ENCODE data around the gene SEPHS2.

The SEPHS2 gene, protein sequence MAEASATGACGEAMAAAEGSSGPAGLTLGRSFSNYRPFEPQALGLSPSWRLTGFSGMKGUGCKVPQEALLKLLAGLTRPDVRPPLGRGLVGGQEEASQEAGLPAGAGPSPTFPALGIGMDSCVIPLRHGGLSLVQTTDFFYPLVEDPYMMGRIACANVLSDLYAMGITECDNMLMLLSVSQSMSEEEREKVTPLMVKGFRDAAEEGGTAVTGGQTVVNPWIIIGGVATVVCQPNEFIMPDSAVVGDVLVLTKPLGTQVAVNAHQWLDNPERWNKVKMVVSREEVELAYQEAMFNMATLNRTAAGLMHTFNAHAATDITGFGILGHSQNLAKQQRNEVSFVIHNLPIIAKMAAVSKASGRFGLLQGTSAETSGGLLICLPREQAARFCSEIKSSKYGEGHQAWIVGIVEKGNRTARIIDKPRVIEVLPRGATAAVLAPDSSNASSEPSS

GRCh38 chr16:30445408-30446202, at the start of gene SEPHS2:
Gene SEPHS2, minus strand, starts transcription at chr16:30445874. Its CDS starts 147 bp downstream, at chr16:30445727.
- TF ChIP-seq Cebpa-rat (IDR thresholded peaks at IDR 0.05) = peak; percentile 86
- Histone ChIP-seq H3K27ac (peak within 1 kb of the TSS; percentile 97), H4K20me1 (peaks cover 28% of the 10 kb centered on the region; the same call in 1 of the 2 replicates), H3K9me3 (no peaks in the 10 kb centered on the region), H3K36me3 (peaks cover 21% of the 10 kb centered on the region), H3K27me3 (no peaks in the 10 kb centered on the region), H3K4me2 (peak within 1 kb of the TSS; percentile 96), H3K9ac (peak within 1 kb of the TSS; percentile 95), H3K4me1 (peaks cover 33% of the 10 kb centered on the region), H3K4me3 (peak within 1 kb of the TSS; percentile 91)

DNA sequence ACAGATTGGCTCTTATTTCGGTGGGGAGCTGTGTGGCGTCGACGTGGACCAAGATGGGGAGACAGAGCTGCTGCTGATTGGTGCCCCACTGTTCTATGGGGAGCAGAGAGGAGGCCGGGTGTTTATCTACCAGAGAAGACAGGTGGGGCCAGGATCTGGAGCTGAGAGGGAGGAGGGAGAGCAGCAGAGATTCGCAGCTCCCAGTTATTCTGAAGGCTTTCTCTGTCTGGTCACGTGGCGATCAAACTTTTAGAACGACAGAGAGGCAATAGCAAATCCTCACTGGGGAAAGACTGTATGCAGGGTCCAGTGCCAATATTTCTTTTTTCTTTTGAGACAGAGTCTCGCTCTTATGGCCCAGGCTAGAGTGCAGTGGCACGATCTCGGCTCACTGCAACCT, 49.0 kb upstream of the SEPHS2 start:
- no peak overlapping the region for H3K27ac ChIP-seq
- H3K27me3 ChIP-seq = no peaks in the 10 kb centered on the region
- H3K9me3 ChIP-seq = no peaks in the 10 kb centered on the region
- no peak for TF ChIP-seq Cebpa-rat (IDR thresholded peaks at IDR 0.05)
- no peak overlapping the region for H3K9ac ChIP-seq
- no peak overlapping the region for H3K4me2 ChIP-seq
- no peaks in the 10 kb centered on the region for H4K20me1 ChIP-seq
- no peaks in the 10 kb centered on the region for H3K36me3 ChIP-seq
- H3K4me3 ChIP-seq = no peak overlapping the region
- H3K4me1 ChIP-seq = peaks cover 15% of the 10 kb centered on the region

- H3K36me3 ChIP-seq = no peaks in the 10 kb centered on the region
- no peak overlapping the region for H3K4me3 ChIP-seq
- no peaks in the 10 kb centered on the region for H3K27me3 ChIP-seq
- no peaks in the 10 kb centered on the region for H4K20me1 ChIP-seq
- no peak overlapping the region for H3K4me2 ChIP-seq
- H3K27ac ChIP-seq = no peak overlapping the region
- no peak overlapping the region for H3K9ac ChIP-seq
- peaks cover 15% of the 10 kb centered on the region for H3K4me1 ChIP-seq
- TF ChIP-seq Cebpa-rat (IDR thresholded peaks at IDR 0.05) = no peak
- no peaks in the 10 kb centered on the region for H3K9me3 ChIP-seq
These were observed 48.3 kb upstream of the SEPHS2 start for GRCh38 chr16:30493941-30494488.

- Histone ChIP-seq H3K36me3 (no peaks in the 10 kb centered on the region), H3K9me3 (no peaks in the 10 kb centered on the region), H3K4me3 (no peak overlapping the region), H3K4me1 (peaks cover 15% of the 10 kb centered on the region), H3K27me3 (no peaks in the 10 kb centered on the region), H3K27ac (no peak overlapping the region), H3K9ac (no peak overlapping the region), H3K4me2 (no peak overlapping the region), H4K20me1 (no peaks in the 10 kb centered on the region)
- TF ChIP-seq Cebpa-rat (IDR thresholded peaks at IDR 0.05) = no peak
These were observed 46.2 kb upstream of the SEPHS2 start for GRCh38 chr16:30491744-30492308.

DNA sequence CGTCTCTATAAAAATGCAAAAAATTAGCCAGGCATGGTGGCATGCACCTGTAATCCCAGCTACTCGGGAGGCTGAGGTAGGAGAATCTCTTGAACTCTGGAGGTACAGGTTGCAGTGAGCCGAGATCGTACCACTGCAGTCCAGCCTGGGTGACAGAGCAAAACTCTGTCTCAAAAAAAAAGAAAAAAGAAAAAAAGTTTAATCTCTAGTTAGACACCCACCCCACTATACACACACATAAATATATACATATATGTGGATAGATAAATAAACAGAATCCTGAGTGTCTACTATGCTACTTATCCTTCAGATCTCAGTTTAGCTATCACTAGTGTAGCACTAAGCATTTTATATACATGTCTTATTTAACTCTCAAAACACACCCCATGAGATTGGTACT, 45.6 kb upstream of the SEPHS2 start:
- Histone ChIP-seq H3K27me3 (no peaks in the 10 kb centered on the region), H3K4me3 (no peak overlapping the region), H3K4me1 (peaks cover 15% of the 10 kb centered on the region), H4K20me1 (no peaks in the 10 kb centered on the region), H3K36me3 (no peaks in the 10 kb centered on the region), H3K27ac (no peak overlapping the region), H3K4me2 (no peak overlapping the region), H3K9ac (no peak overlapping the region), H3K9me3 (no peaks in the 10 kb centered on the region)
- no peak for TF ChIP-seq Cebpa-rat (IDR thresholded peaks at IDR 0.05)

DNA sequence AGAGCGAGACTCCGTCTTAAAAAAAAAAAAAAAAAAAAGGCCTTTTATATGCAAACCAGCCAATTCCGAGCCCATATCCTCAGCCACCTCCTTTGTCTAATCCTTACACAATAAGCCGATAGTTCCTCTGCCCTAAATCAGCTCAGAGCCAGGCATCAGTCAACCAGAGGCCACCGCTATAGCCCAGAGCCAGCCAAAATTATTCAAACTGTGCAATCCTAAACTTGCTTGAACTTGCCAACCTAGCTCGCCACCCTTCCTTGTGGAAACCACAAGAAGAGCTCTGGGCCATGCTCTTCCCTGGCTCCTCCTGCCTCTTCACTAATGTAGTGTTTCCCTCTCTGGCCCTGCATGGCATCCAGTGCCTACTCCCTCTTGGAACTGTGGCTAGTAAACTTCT, 44.5 kb upstream of the SEPHS2 start:
- no peaks in the 10 kb centered on the region for H3K9me3 ChIP-seq
- no peak overlapping the region for H3K9ac ChIP-seq
- no peak for TF ChIP-seq Cebpa-rat (IDR thresholded peaks at IDR 0.05)
- no peak overlapping the region for H3K4me3 ChIP-seq
- peaks cover 12% of the 10 kb centered on the region; the same call in 1 of the 2 replicates for H3K4me1 ChIP-seq
- H3K27ac ChIP-seq = no peak overlapping the region
- no peaks in the 10 kb centered on the region for H3K27me3 ChIP-seq
- H3K36me3 ChIP-seq = no peaks in the 10 kb centered on the region
- H4K20me1 ChIP-seq = no peaks in the 10 kb centered on the region
- no peak overlapping the region for H3K4me2 ChIP-seq

DNA sequence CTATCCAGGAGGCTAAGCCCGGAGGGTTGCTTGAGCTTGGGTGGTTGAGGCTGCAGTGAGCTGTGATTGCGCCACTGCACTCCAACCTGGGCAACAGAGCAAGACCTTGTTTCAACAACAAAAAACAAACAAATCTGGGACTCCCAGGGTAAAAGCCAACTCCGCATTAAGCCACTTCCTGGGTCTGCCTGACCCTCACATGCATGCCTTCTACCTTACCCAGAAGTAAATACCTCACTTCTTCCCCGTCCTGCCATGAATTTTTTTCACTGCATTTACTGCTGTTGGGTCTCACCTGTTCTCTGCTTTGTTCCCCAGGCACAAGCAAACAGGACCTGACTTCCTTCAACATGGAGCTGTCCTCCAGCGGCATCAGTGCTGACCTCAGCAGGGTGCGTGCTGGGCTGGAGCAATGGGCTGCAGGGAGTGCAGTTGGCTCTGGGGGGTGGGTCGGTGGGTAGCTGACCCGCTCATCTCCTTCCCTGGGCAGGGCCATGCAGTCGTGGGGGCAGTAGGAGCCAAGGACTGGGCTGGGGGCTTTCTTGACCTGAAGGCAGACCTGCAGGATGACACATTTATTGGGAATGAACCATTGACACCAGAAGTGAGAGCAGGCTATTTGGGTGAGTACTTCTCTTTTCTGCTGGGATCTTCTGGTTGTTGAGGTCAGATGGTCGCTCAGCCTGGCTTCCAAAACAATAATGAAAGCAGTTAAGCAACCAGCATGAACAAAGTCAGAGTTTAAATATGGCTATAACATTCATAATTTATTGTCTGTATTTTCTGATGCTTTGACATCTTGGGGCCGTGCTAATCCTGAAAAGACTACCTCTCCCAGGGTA, 43.3 kb upstream of the SEPHS2 start:
- Histone ChIP-seq H3K4me1 (peaks cover 19% of the 10 kb centered on the region; the same call in 1 of the 2 replicates), H3K4me3 (no peak overlapping the region), H3K36me3 (no peaks in the 10 kb centered on the region), H3K4me2 (no peak overlapping the region), H4K20me1 (no peaks in the 10 kb centered on the region), H3K27me3 (no peaks in the 10 kb centered on the region), H3K9me3 (no peaks in the 10 kb centered on the region), H3K9ac (no peak overlapping the region), H3K27ac (no peak overlapping the region)
- TF ChIP-seq Cebpa-rat (IDR thresholded peaks at IDR 0.05) = no peak

DNA sequence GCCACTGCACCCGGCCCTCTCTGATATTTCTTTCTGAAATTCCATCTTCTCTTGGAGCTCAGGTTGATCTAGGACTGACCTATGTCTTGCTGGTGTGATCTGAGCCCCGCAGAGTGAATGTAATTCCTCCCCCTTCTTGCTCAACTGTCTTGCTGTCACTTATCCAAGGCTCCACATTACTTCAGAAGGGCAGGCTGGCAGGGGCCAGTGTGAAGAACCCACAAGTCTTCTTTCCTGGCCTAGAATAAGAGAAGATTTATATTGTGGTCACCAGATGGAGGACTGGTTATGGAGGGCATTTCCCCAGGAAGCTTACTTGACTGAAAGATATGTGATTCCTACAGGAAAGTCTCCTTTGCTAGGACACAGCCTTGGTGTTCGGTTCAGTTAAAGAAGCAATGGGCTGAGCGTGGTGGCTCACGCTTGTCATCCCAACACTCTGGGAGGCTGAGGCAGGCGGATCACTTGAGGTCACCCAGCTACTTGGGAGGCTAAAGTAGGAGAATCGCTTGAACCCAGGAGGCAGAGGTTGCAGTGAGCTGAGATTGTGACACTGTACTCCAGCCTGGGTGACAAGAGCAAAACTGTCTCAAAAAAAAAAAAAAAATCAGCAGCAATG, 40.3 kb upstream of the SEPHS2 start:
- H3K27me3 ChIP-seq = no peaks in the 10 kb centered on the region
- H3K4me3 ChIP-seq = no peak overlapping the region
- H3K9me3 ChIP-seq = no peaks in the 10 kb centered on the region
- H3K4me1 ChIP-seq = peaks cover 12% of the 10 kb centered on the region; the same call in 1 of the 2 replicates
- H4K20me1 ChIP-seq = no peaks in the 10 kb centered on the region
- no peaks in the 10 kb centered on the region for H3K36me3 ChIP-seq
- no peak overlapping the region for H3K27ac ChIP-seq
- no peak overlapping the region for H3K9ac ChIP-seq
- no peak overlapping the region for H3K4me2 ChIP-seq
- no peak for TF ChIP-seq Cebpa-rat (IDR thresholded peaks at IDR 0.05)
